ENCODE results near the gene IQGAP2.

IQGAP2 gene

GRCh38 chr5:76443066-76443800 is 40.1 kb downstream of the IQGAP2 start:
- Histone ChIP-seq H2BK15ac (ENCODE audit: low read depth, poor library complexity, severe bottlenecking) (no peak overlapping the region), H3K4ac (ENCODE audit: low read depth in 1 of 2, low read length in 2 of 2) (no peak overlapping the region)
- 80% methylated on average over 2 of the region's 4 CpGs for WGBS

GRCh38 chr5:76445063-76445462 is 42.0 kb downstream of the IQGAP2 start:
- H4K91ac ChIP-seq (ENCODE audit: low read length): no peak overlapping the region
- peaks cover 0 to 21% of the 10 kb centered on the region in 2 experiments for H3K27me3 ChIP-seq (ENCODE audit: control insufficient read depth in 1 of 2, insufficient read depth in 1 of 2, low read length in 2 of 2)
- no peak overlapping the region for H3K4ac ChIP-seq (ENCODE audit: low read depth in 1 of 2, low read length in 2 of 2)
- no peak overlapping the region for H2AFZ ChIP-seq (ENCODE audit: low read depth, low read length)
- peak overlapping the region in 1 of 2 experiments; percentile 46 for H2BK12ac ChIP-seq (ENCODE audit: low read length in 2 of 2)
- H3K9me3 ChIP-seq (ENCODE audit: control insufficient read depth, low read length): no peaks in the 10 kb centered on the region
- H3K27ac ChIP-seq (ENCODE audit: low read length, poor library complexity, severe bottlenecking): no peak overlapping the region
- H3K79me1 ChIP-seq (replicated peaks; ENCODE audit: low read length, poor library complexity, severe bottlenecking): no peaks in the 10 kb centered on the region
- H3K36me3 ChIP-seq (ENCODE audit: control insufficient read depth in 1 of 2, insufficient read depth in 2 of 2, low read depth in 1 of 2, low read length in 2 of 2): no peaks in the 10 kb centered on the region
- no peak overlapping the region for H3K14ac ChIP-seq (ENCODE audit: low read length in 2 of 2)
- H2BK5ac ChIP-seq (ENCODE audit: low read depth, low read length, poor library complexity, severe bottlenecking): no peak overlapping the region
- no peak overlapping the region for H3K23ac ChIP-seq (ENCODE audit: low read length in 2 of 2)
- WGBS: 89% methylated on average over 4 of the region's 4 CpGs
- H3K4me3 ChIP-seq (ENCODE audit: insufficient read depth in 1 of 2, low read depth in 1 of 2, low read length in 2 of 2): no peak overlapping the region
- H2BK15ac ChIP-seq (ENCODE audit: low read depth, poor library complexity, severe bottlenecking): no peak overlapping the region
- no peak for DNase-seq
- no peak overlapping the region for H4K8ac ChIP-seq (ENCODE audit: low read length)
- no peak overlapping the region for H3K4me2 ChIP-seq (ENCODE audit: low read length, poor library complexity, severe bottlenecking)
- no peaks in the 10 kb centered on the region for H3K4me1 ChIP-seq (ENCODE audit: control insufficient read depth, insufficient read depth, low read depth, low read length)
- no peak overlapping the region for H2BK120ac ChIP-seq (ENCODE audit: low read depth, low read length)
- H2AK5ac ChIP-seq (ENCODE audit: low read length, severe bottlenecking): no peak overlapping the region
- H3K18ac ChIP-seq (ENCODE audit: low read depth in 1 of 2, low read length in 2 of 2): no peak overlapping the region
- H3K9ac ChIP-seq (ENCODE audit: low read length): no peak overlapping the region

More at GRCh38 chr5:76443066-76443800, 40.1 kb downstream of the IQGAP2 start:
- Histone ChIP-seq H3K9me3 (ENCODE audit: control insufficient read depth, low read length) (no peaks in the 10 kb centered on the region), H3K4me1 (ENCODE audit: control insufficient read depth, insufficient read depth, low read depth, low read length) (no peaks in the 10 kb centered on the region), H3K27me3 (ENCODE audit: control insufficient read depth in 1 of 2, insufficient read depth in 1 of 2, low read length in 2 of 2) (peaks cover 0 to 4% of the 10 kb centered on the region in 2 experiments), H2BK120ac (ENCODE audit: low read depth, low read length) (no peak overlapping the region), H2AFZ (ENCODE audit: low read depth, low read length) (no peak overlapping the region), H4K8ac (ENCODE audit: low read length) (no peak overlapping the region), H2BK12ac (ENCODE audit: low read length in 2 of 2) (no peak overlapping the region), H3K79me1 (replicated peaks; ENCODE audit: low read length, poor library complexity, severe bottlenecking) (no peaks in the 10 kb centered on the region), H3K23ac (ENCODE audit: low read length in 2 of 2) (no peak overlapping the region), H4K91ac (ENCODE audit: low read length) (no peak overlapping the region), H3K27ac (ENCODE audit: low read length, poor library complexity, severe bottlenecking) (no peak overlapping the region), H2AK5ac (ENCODE audit: low read length, severe bottlenecking) (no peak overlapping the region), H3K18ac (ENCODE audit: low read depth in 1 of 2, low read length in 2 of 2) (no peak overlapping the region), H3K9ac (ENCODE audit: low read length) (no peak overlapping the region), H3K36me3 (ENCODE audit: control insufficient read depth in 1 of 2, insufficient read depth in 2 of 2, low read depth in 1 of 2, low read length in 2 of 2) (no peaks in the 10 kb centered on the region), H3K4me3 (ENCODE audit: insufficient read depth in 1 of 2, low read depth in 1 of 2, low read length in 2 of 2) (no peak overlapping the region), H2BK5ac (ENCODE audit: low read depth, low read length, poor library complexity, severe bottlenecking) (no peak overlapping the region), H3K14ac (ENCODE audit: low read length in 2 of 2) (no peak overlapping the region), H3K4me2 (ENCODE audit: low read length, poor library complexity, severe bottlenecking) (no peak overlapping the region)
- no peak for DNase-seq

- no peak for DNase-seq
- WGBS: 94% methylated on average over 4 of the region's 5 CpGs
Observed at GRCh38 chr5:76445830-76446229, 42.7 kb downstream of the IQGAP2 start.

GRCh38 chr5:76446776-76447175 is 43.7 kb downstream of the IQGAP2 start:
- no peaks in the 10 kb centered on the region for H3K4me1 ChIP-seq (ENCODE audit: control insufficient read depth, insufficient read depth, low read depth, low read length)
- no peak overlapping the region for H2AK5ac ChIP-seq (ENCODE audit: low read length, severe bottlenecking)
- no peaks in the 10 kb centered on the region for H3K9me3 ChIP-seq (ENCODE audit: control insufficient read depth, low read length)
- no peak overlapping the region for H3K4ac ChIP-seq (ENCODE audit: low read depth in 1 of 2, low read length in 2 of 2)
- no peak overlapping the region for H3K4me2 ChIP-seq (ENCODE audit: low read length, poor library complexity, severe bottlenecking)
- WGBS: 89% methylated on average over 6 of the region's 6 CpGs
- no peaks in the 10 kb centered on the region for H3K79me1 ChIP-seq (replicated peaks; ENCODE audit: low read length, poor library complexity, severe bottlenecking)
- H2BK15ac ChIP-seq (ENCODE audit: low read depth, poor library complexity, severe bottlenecking): no peak overlapping the region
- no peak overlapping the region for H3K14ac ChIP-seq (ENCODE audit: low read length in 2 of 2)
- H2AFZ ChIP-seq (ENCODE audit: low read depth, low read length): no peak overlapping the region
- H2BK12ac ChIP-seq (ENCODE audit: low read length in 2 of 2): no peak overlapping the region
- H3K27me3 ChIP-seq (ENCODE audit: control insufficient read depth in 1 of 2, insufficient read depth in 1 of 2, low read length in 2 of 2): peaks cover 6 to 25% of the 10 kb centered on the region in 2 experiments
- no peak overlapping the region for H2BK120ac ChIP-seq (ENCODE audit: low read depth, low read length)
- no peak overlapping the region for H4K91ac ChIP-seq (ENCODE audit: low read length)
- no peak overlapping the region for H3K9ac ChIP-seq (ENCODE audit: low read length)
- DNase-seq: no peak
- no peak overlapping the region for H3K23ac ChIP-seq (ENCODE audit: low read length in 2 of 2)
- no peak overlapping the region for H3K27ac ChIP-seq (ENCODE audit: low read length, poor library complexity, severe bottlenecking)
- H3K36me3 ChIP-seq (ENCODE audit: control insufficient read depth in 1 of 2, insufficient read depth in 2 of 2, low read depth in 1 of 2, low read length in 2 of 2): no peaks in the 10 kb centered on the region
- H3K4me3 ChIP-seq (ENCODE audit: insufficient read depth in 1 of 2, low read depth in 1 of 2, low read length in 2 of 2): no peak overlapping the region
- no peak overlapping the region for H3K18ac ChIP-seq (ENCODE audit: low read depth in 1 of 2, low read length in 2 of 2)
- no peak overlapping the region for H2BK5ac ChIP-seq (ENCODE audit: low read depth, low read length, poor library complexity, severe bottlenecking)
- no peak overlapping the region for H4K8ac ChIP-seq (ENCODE audit: low read length)

More at GRCh38 chr5:76445830-76446229, 42.7 kb downstream of the IQGAP2 start:
- H3K79me1 ChIP-seq (replicated peaks; ENCODE audit: low read length, poor library complexity, severe bottlenecking): no peaks in the 10 kb centered on the region
- peaks cover 6 to 21% of the 10 kb centered on the region in 2 experiments for H3K27me3 ChIP-seq (ENCODE audit: control insufficient read depth in 1 of 2, insufficient read depth in 1 of 2, low read length in 2 of 2)
- no peak overlapping the region for H2AK5ac ChIP-seq (ENCODE audit: low read length, severe bottlenecking)
- H2BK120ac ChIP-seq (ENCODE audit: low read depth, low read length): no peak overlapping the region
- H3K4me3 ChIP-seq (ENCODE audit: insufficient read depth in 1 of 2, low read depth in 1 of 2, low read length in 2 of 2): no peak overlapping the region
- H2BK5ac ChIP-seq (ENCODE audit: low read depth, low read length, poor library complexity, severe bottlenecking): no peak overlapping the region
- H2BK12ac ChIP-seq (ENCODE audit: low read length in 2 of 2): no peak overlapping the region
- H3K4ac ChIP-seq (ENCODE audit: low read depth in 1 of 2, low read length in 2 of 2): no peak overlapping the region
- H3K18ac ChIP-seq (ENCODE audit: low read depth in 1 of 2, low read length in 2 of 2): no peak overlapping the region
- H3K9ac ChIP-seq (ENCODE audit: low read length): no peak overlapping the region
- H3K27ac ChIP-seq (ENCODE audit: low read length, poor library complexity, severe bottlenecking): no peak overlapping the region
- H3K14ac ChIP-seq (ENCODE audit: low read length in 2 of 2): no peak overlapping the region
- H2AFZ ChIP-seq (ENCODE audit: low read depth, low read length): no peak overlapping the region
- no peaks in the 10 kb centered on the region for H3K9me3 ChIP-seq (ENCODE audit: control insufficient read depth, low read length)
- H2BK15ac ChIP-seq (ENCODE audit: low read depth, poor library complexity, severe bottlenecking): no peak overlapping the region
- H4K8ac ChIP-seq (ENCODE audit: low read length): no peak overlapping the region
- H3K4me2 ChIP-seq (ENCODE audit: low read length, poor library complexity, severe bottlenecking): no peak overlapping the region
- H4K91ac ChIP-seq (ENCODE audit: low read length): no peak overlapping the region
- H3K36me3 ChIP-seq (ENCODE audit: control insufficient read depth in 1 of 2, insufficient read depth in 2 of 2, low read depth in 1 of 2, low read length in 2 of 2): no peaks in the 10 kb centered on the region
- H3K23ac ChIP-seq (ENCODE audit: low read length in 2 of 2): no peak overlapping the region
- H3K4me1 ChIP-seq (ENCODE audit: control insufficient read depth, insufficient read depth, low read depth, low read length): no peaks in the 10 kb centered on the region
